Vagina (tissue), 2 donors: ENCODE data around the gene PBX4. TPM values are rescaled to one million over a fixed set of nuclear protein-coding genes. Genes with fewer than 3 reads are reported as not detected.

Experiments used
- DNase-seq, 2 donors: peaks; one replicate each; pipeline ENCODE4 v3.0.0-alpha.2; 2017; ENCODE audit errors: extremely low spot score in 2 of 2
- H3K27ac ChIP-seq: fragments of 200-600 bp; sonication (generic); one replicate; pipeline ENCODE4 v1.5.1; 2019
- H3K27me3 ChIP-seq: fragments of 200-600 bp; sonication (generic); one replicate; pipeline ENCODE4 v1.5.1; 2019
- H3K36me3 ChIP-seq, 2 donors: fragments of 200-600 bp; sonication (generic); one replicate each; pipeline ENCODE4 v1.5.1; 2017 to 2019
- H3K4me1 ChIP-seq: fragments of 200-600 bp; sonication (generic); one replicate; pipeline ENCODE4 v1.5.1; 2019
- H3K4me3 ChIP-seq, 2 donors: fragments of 200-600 bp; sonication (generic); 1 replicate in 1 of 2; 2 replicates in 1 of 2; pipeline ENCODE4 v1.5.1; 2016 to 2019
- H3K9me3 ChIP-seq: fragments of 200-600 bp; sonication (generic); one replicate; pipeline ENCODE4 v1.5.1; 2019
- CTCF ChIP-seq, 3 experiments: fragments of 450-650 bp in 2 of 3; fragments of 200-600 bp in 1 of 3; sonication (generic) in 1 of 3; IDR thresholded peaks; one replicate each; pipeline ENCODE4 v1.5.1; 2017 to 2019; ENCODE audit warnings: antibody characterized with exemption in 3 of 3, mild to moderate bottlenecking in 2 of 3, moderate library complexity in 2 of 3
- POLR2A ChIP-seq, 2 donors: fragments of 450-650 bp; IDR thresholded peaks; one replicate each; pipeline ENCODE4 v1.6.1; 2017; ENCODE audit warnings: antibody characterized with exemption in 2 of 2, mild to moderate bottlenecking in 2 of 2, moderate library complexity in 2 of 2
- POLR2AphosphoS5 ChIP-seq, 2 donors: sonication (generic); formaldehyde crosslinking; IDR thresholded peaks; one replicate each; pipeline ENCODE4 v1.9.0; 2017; ENCODE audit warnings: antibody characterized with exemption in 2 of 2, mild to moderate bottlenecking in 2 of 2, low read depth in 1 of 2; ENCODE audit not compliant: insufficient read depth in 1 of 2
- intact Hi-C: fragments of 100-400 bp; cut with DNase I; formaldehyde crosslinking; loops from one replicate; pipeline ENCODE4 v1.15.1; 2023
- total RNA-seq: library from RNA; depleted of rRNA; stranded (reverse); fragments of >200 nt; gene quantifications from one replicate; pipeline ENCODE4 v1.2.3, GENCODE V29; 2016

Gene PBX4
- total RNA-seq, 1 donor from 2014 or later: 5.2 TPM

GRCh38 chr19:19550485-19550929, 68.0 kb downstream of the PBX4 start:
- Histone ChIP-seq H3K36me3 (no peaks in the 10 kb centered on the region), H3K27me3 (no peaks in the 10 kb centered on the region), H3K4me1 (peaks cover 6% of the 10 kb centered on the region), H3K9me3 (no peaks in the 10 kb centered on the region), H3K4me3 (no peak overlapping the region), H3K27ac (no peak overlapping the region)
- intact Hi-C loops: no loop called here
- no peak for DNase-seq
- no peak for TF ChIP-seq POLR2A (IDR thresholded peaks at IDR 0.05)
- TF ChIP-seq POLR2AphosphoS5 (IDR thresholded peaks at IDR 0.05; ENCODE audit: insufficient read depth in 1 of 2, low read depth in 1 of 2): no peak
- TF ChIP-seq CTCF (IDR thresholded peaks at IDR 0.05): no peak

GRCh38 chr19:19549804-19550464, 68.6 kb downstream of the PBX4 start:
- no peak for DNase-seq
- Histone ChIP-seq H3K9me3 (no peaks in the 10 kb centered on the region), H3K27me3 (no peaks in the 10 kb centered on the region), H3K27ac (no peak overlapping the region), H3K4me1 (peaks cover 6% of the 10 kb centered on the region), H3K4me3 (no peak overlapping the region), H3K36me3 (no peaks in the 10 kb centered on the region)
- intact Hi-C loops: loop anchor here (10.0 kb wide), 1 partner anchor 405 kb away; no protein-coding TSS in a partner anchor
- TF ChIP-seq CTCF (IDR thresholded peaks at IDR 0.05): no peak
- TF ChIP-seq POLR2A (IDR thresholded peaks at IDR 0.05): no peak
- TF ChIP-seq POLR2AphosphoS5 (IDR thresholded peaks at IDR 0.05; ENCODE audit: insufficient read depth in 1 of 2, low read depth in 1 of 2): no peak

- Histone ChIP-seq H3K36me3 (no peaks in the 10 kb centered on the region), H3K4me1 (peaks cover 6% of the 10 kb centered on the region), H3K27me3 (no peaks in the 10 kb centered on the region), H3K9me3 (no peaks in the 10 kb centered on the region), H3K27ac (no peak overlapping the region), H3K4me3 (no peak overlapping the region)
- DNase-seq: no peak
- TF ChIP-seq POLR2AphosphoS5 (IDR thresholded peaks at IDR 0.05; ENCODE audit: insufficient read depth in 1 of 2, low read depth in 1 of 2): no peak
- TF ChIP-seq CTCF (IDR thresholded peaks at IDR 0.05): no peak
- no peak for TF ChIP-seq POLR2A (IDR thresholded peaks at IDR 0.05)
- intact Hi-C loops: loop anchor here (10.0 kb wide), 1 partner anchor 406 kb away; no protein-coding TSS in a partner anchor
Measured at GRCh38 chr19:19548915-19549759, 69.3 kb downstream of the PBX4 start.

- no peaks in the 10 kb centered on the region for H3K36me3 ChIP-seq
- peaks cover 6% of the 10 kb centered on the region for H3K4me1 ChIP-seq
- DNase-seq: no peak
- H3K27ac ChIP-seq: no peak overlapping the region
- H3K27me3 ChIP-seq: no peaks in the 10 kb centered on the region
- no peaks in the 10 kb centered on the region for H3K9me3 ChIP-seq
- intact Hi-C loops: loop anchor here (10.0 kb wide), 1 partner anchor 407 kb away; no protein-coding TSS in a partner anchor
- no peak for TF ChIP-seq CTCF (IDR thresholded peaks at IDR 0.05)
- no peak for TF ChIP-seq POLR2AphosphoS5 (IDR thresholded peaks at IDR 0.05; ENCODE audit: insufficient read depth in 1 of 2, low read depth in 1 of 2)
- TF ChIP-seq POLR2A (IDR thresholded peaks at IDR 0.05): no peak
- no peak overlapping the region for H3K4me3 ChIP-seq
Measured at GRCh38 chr19:19547674-19548336, 70.7 kb downstream of the PBX4 start.
